ENCODE data around the gene SPDYE2. TPM values are rescaled to one million over a fixed set of nuclear protein-coding genes. Genes with fewer than 3 reads are reported as not detected.
"Not testable (repeated sequence)": the region's sequence is repeated elsewhere in the genome, so short reads cannot be mapped to it uniquely, and the experiment has no call there.

The SPDYE2 gene
- not detected in 2 replicates for total RNA-seq (2014; rRNA removed; shearing (Covaris generic))
- total RNA-seq (2022) = not detected in 2 replicates
- Bru-seq, nascent RNA = not detected
- not detected for BruChase-seq, experiment 1, labeled RNA remaining after a 6-hour chase
- not detected for BruChase-seq, experiment 2, labeled RNA remaining after a 2-hour chase
- long read RNA-seq, partial matches to known transcripts = 0 of 106 reads
- long read RNA-seq, other reads (novel, unspliced or antisense) = 106 of 106 reads

- H4K20me1 ChIP-seq (ENCODE audit: insufficient read depth, low read length); CTCF ChIA-PET (ENCODE audit: unreplicated experiment); BruUV-seq (replicated peaks); H3K4me2 ChIP-seq (ENCODE audit: low read length); POLR2A ChIA-PET; DNase-seq (ENCODE audit: low spot score); H3K9me3 ChIP-seq (ENCODE audit: low read length); H3K79me2 ChIP-seq (ENCODE audit: insufficient read depth, low read depth, low read length); H3K36me3 ChIP-seq (ENCODE audit: insufficient read depth, low read length); H3K27ac ChIP-seq (ENCODE audit: low read depth, low read length, poor library complexity, severe bottlenecking); H2AFZ ChIP-seq (ENCODE audit: low read length); H3K4me1 ChIP-seq (ENCODE audit: insufficient read depth, low read length, poor library complexity, severe bottlenecking); H3K4me3 ChIP-seq (ENCODE audit: low read depth, low read length, poor library complexity, severe bottlenecking); H3K9me2 ChIP-seq (ENCODE audit: insufficient read depth, low read length); intact Hi-C loops (cut with micrococcal nuclease; ENCODE audit: unreplicated experiment): not testable (repeated sequence)
Observed at GRCh38 chr7:102550808-102551422, at the start of gene SPDYE2. Gene SPDYE2 (plus strand): TSS chr7:102551226. CDS start chr7:102553256, 2,030 bp downstream.

DNA sequence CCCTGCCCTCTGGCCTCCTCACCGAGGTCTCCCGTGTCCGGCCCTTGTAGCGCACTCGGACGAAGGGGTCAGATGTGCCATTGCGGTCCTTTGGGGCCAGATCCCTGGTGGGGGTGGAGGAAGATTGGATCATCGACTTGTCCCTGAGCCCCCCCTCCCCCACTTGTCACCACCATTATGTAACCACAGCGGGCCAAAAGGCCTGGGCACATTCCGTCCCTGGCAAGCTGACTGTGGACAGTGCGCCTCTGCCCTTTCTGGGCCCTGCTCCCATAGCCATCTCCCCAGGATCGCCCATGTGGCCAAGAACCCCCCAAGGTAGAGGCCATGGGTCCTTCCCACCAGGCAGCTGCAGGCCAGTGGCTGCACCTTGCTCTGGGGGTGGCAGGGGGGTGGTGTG, 47.9 kb upstream of the SPDYE2 start:
- H2AFZ ChIP-seq (ENCODE audit: low read length); H3K4me3 ChIP-seq (ENCODE audit: low read depth, low read length, poor library complexity, severe bottlenecking); POLR2A ChIA-PET; H3K4me1 ChIP-seq (ENCODE audit: insufficient read depth, low read length, poor library complexity, severe bottlenecking); H3K27ac ChIP-seq (ENCODE audit: low read depth, low read length, poor library complexity, severe bottlenecking); BruUV-seq (replicated peaks); H3K9me2 ChIP-seq (ENCODE audit: insufficient read depth, low read length); H4K20me1 ChIP-seq (ENCODE audit: insufficient read depth, low read length); intact Hi-C loops (cut with micrococcal nuclease; ENCODE audit: unreplicated experiment); DNase-seq (ENCODE audit: low spot score); H3K36me3 ChIP-seq (ENCODE audit: insufficient read depth, low read length); H3K79me2 ChIP-seq (ENCODE audit: insufficient read depth, low read depth, low read length); CTCF ChIA-PET (ENCODE audit: unreplicated experiment); H3K4me2 ChIP-seq (ENCODE audit: low read length); H3K9me3 ChIP-seq (ENCODE audit: low read length): not testable (repeated sequence)

DNA sequence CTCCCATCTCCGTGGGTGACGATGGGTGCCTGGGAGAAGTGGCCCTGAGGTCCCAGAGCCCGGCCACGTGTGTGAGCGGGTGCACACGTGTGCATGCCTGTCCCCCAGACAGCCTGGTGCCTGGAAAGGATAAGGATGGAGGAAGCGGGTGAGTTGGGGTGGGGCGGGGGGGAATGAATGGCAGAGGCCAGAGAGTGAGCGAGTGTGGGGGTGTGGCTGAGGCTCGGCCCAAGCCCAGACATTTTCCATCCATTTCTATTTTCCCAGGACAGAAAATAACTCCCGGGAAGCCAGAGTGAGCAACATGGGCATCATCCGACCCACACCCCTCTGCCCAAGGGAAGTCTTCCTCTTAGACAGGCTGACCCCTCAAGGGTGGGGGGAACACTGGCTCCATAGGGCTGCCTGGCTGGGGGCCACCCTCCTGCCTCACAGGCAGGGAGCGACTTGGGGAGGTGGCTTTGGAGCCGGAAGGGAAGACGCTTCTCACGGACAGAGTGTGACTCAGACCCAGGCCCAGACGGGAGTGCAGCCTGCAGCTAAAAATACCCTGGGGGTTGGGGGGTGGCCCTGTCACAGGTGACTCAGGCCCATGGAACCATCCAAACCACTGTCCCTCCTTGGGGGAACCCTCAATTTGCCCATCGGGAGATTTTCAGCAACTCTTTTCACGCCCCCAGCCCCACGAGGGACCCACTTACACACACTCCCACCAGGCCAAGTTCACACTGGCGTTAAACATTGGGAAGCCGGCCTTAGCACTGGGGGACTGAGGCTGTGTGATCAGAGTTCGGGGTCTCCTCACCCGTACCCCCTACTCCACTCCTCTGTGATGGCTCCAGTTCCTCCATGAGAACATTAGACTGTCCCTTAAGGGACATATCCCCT, 45.5 kb upstream of the SPDYE2 start:
- POLR2A ChIA-PET; H3K4me3 ChIP-seq (ENCODE audit: low read depth, low read length, poor library complexity, severe bottlenecking); H3K27ac ChIP-seq (ENCODE audit: low read depth, low read length, poor library complexity, severe bottlenecking); H3K9me3 ChIP-seq (ENCODE audit: low read length); DNase-seq (ENCODE audit: low spot score); H3K79me2 ChIP-seq (ENCODE audit: insufficient read depth, low read depth, low read length); H3K4me1 ChIP-seq (ENCODE audit: insufficient read depth, low read length, poor library complexity, severe bottlenecking); H3K36me3 ChIP-seq (ENCODE audit: insufficient read depth, low read length); H4K20me1 ChIP-seq (ENCODE audit: insufficient read depth, low read length); H3K9me2 ChIP-seq (ENCODE audit: insufficient read depth, low read length); H2AFZ ChIP-seq (ENCODE audit: low read length); BruUV-seq (replicated peaks); H3K4me2 ChIP-seq (ENCODE audit: low read length); intact Hi-C loops (cut with micrococcal nuclease; ENCODE audit: unreplicated experiment); CTCF ChIA-PET (ENCODE audit: unreplicated experiment): not testable (repeated sequence)

- H3K27ac ChIP-seq (ENCODE audit: low read depth, low read length, poor library complexity, severe bottlenecking); H3K9me2 ChIP-seq (ENCODE audit: insufficient read depth, low read length); POLR2A ChIA-PET; H3K9me3 ChIP-seq (ENCODE audit: low read length); H4K20me1 ChIP-seq (ENCODE audit: insufficient read depth, low read length); H2AFZ ChIP-seq (ENCODE audit: low read length); H3K4me3 ChIP-seq (ENCODE audit: low read depth, low read length, poor library complexity, severe bottlenecking); CTCF ChIA-PET (ENCODE audit: unreplicated experiment); BruUV-seq (replicated peaks); DNase-seq (ENCODE audit: low spot score); H3K4me1 ChIP-seq (ENCODE audit: insufficient read depth, low read length, poor library complexity, severe bottlenecking); intact Hi-C loops (cut with micrococcal nuclease; ENCODE audit: unreplicated experiment); H3K79me2 ChIP-seq (ENCODE audit: insufficient read depth, low read depth, low read length); H3K36me3 ChIP-seq (ENCODE audit: insufficient read depth, low read length); H3K4me2 ChIP-seq (ENCODE audit: low read length): not testable (repeated sequence)
Observed at GRCh38 chr7:102507410-102508088, 43.5 kb upstream of the SPDYE2 start.

DNA sequence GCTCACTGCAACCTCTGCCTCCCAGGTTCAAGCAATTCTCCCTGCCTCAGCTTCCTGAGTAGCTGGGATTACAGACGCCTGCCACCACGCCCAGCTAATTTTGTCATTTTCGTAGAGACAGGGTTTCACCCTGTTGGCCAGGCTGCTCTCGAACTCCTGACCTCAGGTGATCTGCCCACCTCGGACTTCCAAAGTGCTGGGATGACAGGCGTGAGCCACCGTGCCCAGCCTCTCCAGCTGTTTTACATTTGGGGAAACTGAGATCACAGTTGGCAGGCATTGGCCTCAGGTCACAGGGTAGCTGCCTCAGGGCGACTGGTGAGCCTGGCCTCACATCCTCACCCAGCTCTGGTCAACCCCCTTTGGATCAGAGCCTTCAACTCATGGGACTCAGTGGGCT, 40.5 kb upstream of the SPDYE2 start:
- H3K4me1 ChIP-seq (ENCODE audit: insufficient read depth, low read length, poor library complexity, severe bottlenecking); POLR2A ChIA-PET; H3K4me3 ChIP-seq (ENCODE audit: low read depth, low read length, poor library complexity, severe bottlenecking); H3K4me2 ChIP-seq (ENCODE audit: low read length); H3K27ac ChIP-seq (ENCODE audit: low read depth, low read length, poor library complexity, severe bottlenecking); BruUV-seq (replicated peaks); DNase-seq (ENCODE audit: low spot score); intact Hi-C loops (cut with micrococcal nuclease; ENCODE audit: unreplicated experiment); CTCF ChIA-PET (ENCODE audit: unreplicated experiment); H2AFZ ChIP-seq (ENCODE audit: low read length); H3K79me2 ChIP-seq (ENCODE audit: insufficient read depth, low read depth, low read length); H3K36me3 ChIP-seq (ENCODE audit: insufficient read depth, low read length); H3K9me3 ChIP-seq (ENCODE audit: low read length); H3K9me2 ChIP-seq (ENCODE audit: insufficient read depth, low read length); H4K20me1 ChIP-seq (ENCODE audit: insufficient read depth, low read length): not testable (repeated sequence)

- H3K9me3 ChIP-seq (ENCODE audit: low read length); POLR2A ChIA-PET; CTCF ChIA-PET (ENCODE audit: unreplicated experiment): not testable (repeated sequence)
Observed at GRCh38 chr7:102511860-102512522, 39.0 kb upstream of the SPDYE2 start.

More at GRCh38 chr7:102511860-102512522, 39.0 kb upstream of the SPDYE2 start:
- H3K4me3 ChIP-seq (ENCODE audit: low read depth, low read length, poor library complexity, severe bottlenecking); DNase-seq (ENCODE audit: low spot score); H3K36me3 ChIP-seq (ENCODE audit: insufficient read depth, low read length); intact Hi-C loops (cut with micrococcal nuclease; ENCODE audit: unreplicated experiment); H4K20me1 ChIP-seq (ENCODE audit: insufficient read depth, low read length); H3K9me2 ChIP-seq (ENCODE audit: insufficient read depth, low read length); H3K4me1 ChIP-seq (ENCODE audit: insufficient read depth, low read length, poor library complexity, severe bottlenecking); H3K79me2 ChIP-seq (ENCODE audit: insufficient read depth, low read depth, low read length); H3K4me2 ChIP-seq (ENCODE audit: low read length); H2AFZ ChIP-seq (ENCODE audit: low read length); BruUV-seq (replicated peaks); H3K27ac ChIP-seq (ENCODE audit: low read depth, low read length, poor library complexity, severe bottlenecking): not testable (repeated sequence)
